ENCODE measurements around the gene CNST. TPM values are rescaled to one million over a fixed set of nuclear protein-coding genes. Genes with fewer than 3 reads are reported as not detected.

CNST gene
- total RNA-seq, 1 experiment from 2014 or later = 19.8 TPM

- DNase-seq = no peak
- TF ChIP-seq CTCF (conservative IDR thresholded peaks at IDR 0.05) = no peak
- Histone ChIP-seq H4K20me1 (ENCODE audit: control insufficient read depth, insufficient read depth, insufficient read length) (no peaks in the 10 kb centered on the region), H2AK5ac (ENCODE audit: insufficient read length, low read length) (no peak overlapping the region), H2BK120ac (ENCODE audit: low read depth, low read length, poor library complexity, severe bottlenecking) (no peak overlapping the region), H4K91ac (ENCODE audit: insufficient read length, low read depth, low read length) (no peak overlapping the region), H4K5ac (ENCODE audit: insufficient read length, low read depth, low read length) (no peak overlapping the region), H3K9me3 (ENCODE audit: control insufficient read depth, low read depth, low read length) (peaks cover 8% of the 10 kb centered on the region), H3K9ac (ENCODE audit: extremely low read depth, insufficient read length, low read length) (no peak overlapping the region), H3K79me1 (ENCODE audit: insufficient read depth, low read depth, low read length, poor library complexity, severe bottlenecking) (no peaks in the 10 kb centered on the region), H3K4ac (ENCODE audit: low read depth, low read length) (no peak overlapping the region), H3K18ac (ENCODE audit: insufficient read length, low read depth, low read length) (no peak overlapping the region), H2BK15ac (ENCODE audit: low read depth, low read length) (no peak overlapping the region), H2BK12ac (ENCODE audit: insufficient read length, low read depth, low read length) (no peak overlapping the region), H3K27me3 (ENCODE audit: insufficient read depth, low read length) (no peaks in the 10 kb centered on the region; the same call in 1 of the 2 replicates), H2BK5ac (ENCODE audit: insufficient read length, low read length) (no peak overlapping the region), H3K79me2 (ENCODE audit: insufficient read depth, low read length) (no peaks in the 10 kb centered on the region), H2BK20ac (ENCODE audit: low read depth, low read length, poor library complexity, severe bottlenecking) (no peak overlapping the region), H3K4me1 (ENCODE audit: insufficient read depth, low read length) (no peaks in the 10 kb centered on the region), H4K8ac (replicated peaks; ENCODE audit: insufficient read length, low read depth, low read length) (no peak overlapping the region), H3T11ph (ENCODE audit: low read length) (no peak overlapping the region), H2AFZ (ENCODE audit: low read length) (no peak overlapping the region), H3K23ac (ENCODE audit: insufficient read length, low read depth, low read length) (no peak overlapping the region), H3K14ac (ENCODE audit: insufficient read depth, low read length) (no peak overlapping the region), H3K4me2 (ENCODE audit: insufficient read depth, insufficient read length, low read length) (no peak overlapping the region), H3K27ac (ENCODE audit: insufficient read length, low read depth, low read length) (no peak overlapping the region), H3K56ac (ENCODE audit: insufficient read length, low read depth, low read length) (no peak overlapping the region), H3K23me2 (ENCODE audit: insufficient read length, low read depth, low read length, poor library complexity, severe bottlenecking) (no peaks in the 10 kb centered on the region)
- WGBS (ENCODE audit: extremely low coverage, insufficient read length, low lambda C conversion rate) = no CpG with 5 or more reads among the region's 2 CpGs
- H3K4me3 Mint-ChIP-seq = no peak overlapping the region
- H3K27ac Mint-ChIP-seq = no peak overlapping the region
- no peaks in the 10 kb centered on the region for H3K4me1 Mint-ChIP-seq
- peaks cover 4 to 8% (median 5%) of the 10 kb centered on the region in 3 experiments; a peak in 6 of 7 replicates for H3K36me3 Mint-ChIP-seq (ENCODE audit: insufficient read depth in 1 of 3, low read depth in 3 of 3)
- peaks cover 21 to 30% of the 10 kb centered on the region in 2 experiments for H3K9me3 Mint-ChIP-seq
- H3K27me3 Mint-ChIP-seq (ENCODE audit: low read depth) = peaks cover 8% of the 10 kb centered on the region; the same call in 1 of the 2 replicates
Observed at GRCh38 chr1:246530482-246530881, 35.8 kb upstream of the CNST start.
